HepG2 (cell line): ENCODE data around the gene FADD.

ENCODE experiments used
- HDAC1 ChIP-seq: sonication (generic); formaldehyde crosslinking; IDR thresholded peaks from 2 replicates; pipeline ENCODE4 v1.5.1; 2020; ENCODE audit warnings: mild to moderate bottlenecking, missing genetic modification reagents
- HNF4G ChIP-seq, 2 experiments: sonication (generic) in 1 of 2; formaldehyde crosslinking in 1 of 2; IDR thresholded peaks; 2 replicates each; pipeline versions ENCODE4 v1.4.0 to v1.6.1; 2011 to 2020; ENCODE audit warnings: borderline replicate concordance in 2 of 2, low read depth in 2 of 2, mild to moderate bottlenecking in 2 of 2, low read length in 1 of 2, missing genetic modification reagents in 1 of 2, moderate library complexity in 1 of 2
- KAT2B ChIP-seq: fragments of 150-350 bp; IDR thresholded peaks from 2 replicates; pipeline ENCODE4 v1.6.1; 2014; ENCODE audit warnings: low read depth, low read length, borderline replicate concordance
- PCBP1 ChIP-seq: fragments of 200-400 bp; formaldehyde crosslinking; IDR thresholded peaks from 2 replicates; pipeline ENCODE4 v1.6.1; 2017; ENCODE audit warnings: mild to moderate bottlenecking, low read depth, low read length, borderline replicate concordance
- TFAP4 ChIP-seq: sonication (generic); IDR thresholded peaks from 2 replicates; pipeline ENCODE4 v1.6.1; 2016; ENCODE audit warnings: low read depth, borderline replicate concordance
- TF ChIP-seq, protein P1 (sequence below): sonication (generic); formaldehyde crosslinking; IDR thresholded peaks from 2 replicates; pipeline ENCODE4 v1.4.0; 2020; ENCODE audit warnings: mild to moderate bottlenecking, missing genetic modification reagents

DNA sequence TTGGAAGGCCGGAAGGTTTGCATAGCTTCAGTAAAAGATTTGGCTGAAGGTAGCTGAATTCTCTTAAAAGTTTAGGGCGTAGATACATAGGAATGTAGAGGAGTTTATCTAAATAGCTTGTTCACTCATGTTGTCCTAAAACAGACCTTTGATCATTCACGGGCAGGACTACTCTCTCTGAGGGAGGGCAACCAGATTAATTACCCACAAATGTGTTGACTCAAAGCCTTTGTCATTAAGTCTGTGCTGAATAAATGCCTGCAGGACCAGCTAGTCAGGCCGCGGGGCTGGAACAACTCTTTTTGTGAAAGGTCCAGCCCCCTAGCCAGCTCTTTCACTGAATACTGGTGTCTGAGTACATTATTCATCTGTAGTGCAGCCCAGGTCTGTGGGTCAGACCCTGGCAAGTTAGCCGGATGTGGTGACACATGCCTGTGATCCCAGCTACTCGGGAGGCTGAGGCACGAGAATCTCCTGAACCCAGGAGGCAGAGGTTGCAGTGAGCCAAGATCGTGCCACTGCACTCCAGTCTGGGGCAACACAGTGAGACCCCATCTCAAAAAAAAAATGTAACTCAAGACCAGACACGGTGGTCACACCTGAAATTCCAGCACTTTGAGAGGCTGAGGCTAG lies 2.8 kb upstream of the FADD start:
- TF ChIP-seq KAT2B (no peak), TFAP4 (no peak), HDAC1 (CRISPR knock-in tag) (no peak), HNF4G (IDR thresholded peaks at IDR 0.05; ENCODE audit: borderline replicate concordance, low read depth, low read length) (no peak), HNF4G (CRISPR knock-in tag; IDR thresholded peaks at IDR 0.05; ENCODE audit: borderline replicate concordance, low read depth) (no peak), PCBP1 (no peak)
- TF ChIP-seq, protein P1, sequence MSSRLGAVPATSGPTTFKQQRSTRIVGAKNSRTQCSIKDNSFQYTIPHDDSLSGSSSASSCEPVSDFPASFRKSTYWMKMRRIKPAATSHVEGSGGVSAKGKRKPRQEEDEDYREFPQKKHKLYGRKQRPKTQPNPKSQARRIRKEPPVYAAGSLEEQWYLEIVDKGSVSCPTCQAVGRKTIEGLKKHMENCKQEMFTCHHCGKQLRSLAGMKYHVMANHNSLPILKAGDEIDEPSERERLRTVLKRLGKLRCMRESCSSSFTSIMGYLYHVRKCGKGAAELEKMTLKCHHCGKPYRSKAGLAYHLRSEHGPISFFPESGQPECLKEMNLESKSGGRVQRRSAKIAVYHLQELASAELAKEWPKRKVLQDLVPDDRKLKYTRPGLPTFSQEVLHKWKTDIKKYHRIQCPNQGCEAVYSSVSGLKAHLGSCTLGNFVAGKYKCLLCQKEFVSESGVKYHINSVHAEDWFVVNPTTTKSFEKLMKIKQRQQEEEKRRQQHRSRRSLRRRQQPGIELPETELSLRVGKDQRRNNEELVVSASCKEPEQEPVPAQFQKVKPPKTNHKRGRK (CRISPR knock-in tag) = no peak
